Fibroblast of peridontal ligament (primary cell): Measurements from ENCODE around the gene GPATCH1.

Experiments used
- DNase-seq: peaks from one replicate; pipeline ENCODE4 v3.0.0-alpha.2; 2010; ENCODE audit errors: extremely low read depth

The GPATCH1 gene

GRCh38 chr19:33063356-33063752 lies 17.6 kb upstream of the GPATCH1 start:
- peak; percentile 43 for DNase-seq

- no peak for DNase-seq
Measured at GRCh38 chr19:33063753-33064457, 17.1 kb upstream of the GPATCH1 start.

- no peak for DNase-seq
Measured at GRCh38 chr19:33064458-33064791, 16.6 kb upstream of the GPATCH1 start.

- DNase-seq: peak; percentile 37
Measured at GRCh38 chr19:33064792-33065550, 16.0 kb upstream of the GPATCH1 start, which contains the start of gene RHPN2. TSS of gene RHPN2 (minus strand) at chr19:33064888. CDS start at chr19:33064852, 36 bp downstream.

GRCh38 chr19:33066543-33066942 lies 14.4 kb upstream of the GPATCH1 start:
- no peak for DNase-seq

- DNase-seq: no peak
Measured at GRCh38 chr19:33067121-33067520, 13.9 kb upstream of the GPATCH1 start.

- DNase-seq: no peak
Measured at GRCh38 chr19:33071887-33072286, 9.1 kb upstream of the GPATCH1 start.

- DNase-seq: no peak
Measured at GRCh38 chr19:33075519-33075918, 5.5 kb upstream of the GPATCH1 start.

- DNase-seq: no peak
Measured at GRCh38 chr19:33085570-33086128, 4.7 kb downstream of the GPATCH1 start.

GRCh38 chr19:33086955-33087354 lies 6.0 kb downstream of the GPATCH1 start:
- DNase-seq: no peak

- no peak for DNase-seq
Measured at GRCh38 chr19:33089010-33089409, 8.0 kb downstream of the GPATCH1 start.

GRCh38 chr19:33090179-33090578 lies 9.2 kb downstream of the GPATCH1 start:
- no peak for DNase-seq

- no peak for DNase-seq
Measured at GRCh38 chr19:33093420-33094210, 12.6 kb downstream of the GPATCH1 start.

GRCh38 chr19:33094436-33095067 lies 13.6 kb downstream of the GPATCH1 start:
- no peak for DNase-seq

GRCh38 chr19:33096005-33096404 lies 15.0 kb downstream of the GPATCH1 start:
- no peak for DNase-seq

GRCh38 chr19:33098055-33098534 lies 17.1 kb downstream of the GPATCH1 start:
- DNase-seq: no peak

GRCh38 chr19:33100894-33101644 lies 20.1 kb downstream of the GPATCH1 start:
- no peak for DNase-seq

- no peak for DNase-seq
Measured at GRCh38 chr19:33102893-33103292, 21.9 kb downstream of the GPATCH1 start.

- DNase-seq: no peak
Measured at GRCh38 chr19:33108161-33108560, 27.2 kb downstream of the GPATCH1 start.

- DNase-seq: peak; percentile 17
Measured at GRCh38 chr19:33110137-33110910, 29.3 kb downstream of the GPATCH1 start.
